HG03342 (cell line): ENCODE measurements around the gene NKX2-3.

Experiments
- ATAC-seq: cut with Tn5 transposase; IDR thresholded peaks from one replicate; pipeline ENCODE4 v1.9.1; 2021; ENCODE audit warnings: mild to moderate bottlenecking, moderate library complexity; ENCODE audit not compliant: unreplicated experiment

The NKX2-3 gene

GRCh38 chr10:99532687-99533495 lies at the start of gene NKX2-3:
TSS of gene NKX2-3 (plus strand) at chr10:99532942. CDS start at chr10:99533132, 190 bp downstream.
- no peak for ATAC-seq

DNA sequence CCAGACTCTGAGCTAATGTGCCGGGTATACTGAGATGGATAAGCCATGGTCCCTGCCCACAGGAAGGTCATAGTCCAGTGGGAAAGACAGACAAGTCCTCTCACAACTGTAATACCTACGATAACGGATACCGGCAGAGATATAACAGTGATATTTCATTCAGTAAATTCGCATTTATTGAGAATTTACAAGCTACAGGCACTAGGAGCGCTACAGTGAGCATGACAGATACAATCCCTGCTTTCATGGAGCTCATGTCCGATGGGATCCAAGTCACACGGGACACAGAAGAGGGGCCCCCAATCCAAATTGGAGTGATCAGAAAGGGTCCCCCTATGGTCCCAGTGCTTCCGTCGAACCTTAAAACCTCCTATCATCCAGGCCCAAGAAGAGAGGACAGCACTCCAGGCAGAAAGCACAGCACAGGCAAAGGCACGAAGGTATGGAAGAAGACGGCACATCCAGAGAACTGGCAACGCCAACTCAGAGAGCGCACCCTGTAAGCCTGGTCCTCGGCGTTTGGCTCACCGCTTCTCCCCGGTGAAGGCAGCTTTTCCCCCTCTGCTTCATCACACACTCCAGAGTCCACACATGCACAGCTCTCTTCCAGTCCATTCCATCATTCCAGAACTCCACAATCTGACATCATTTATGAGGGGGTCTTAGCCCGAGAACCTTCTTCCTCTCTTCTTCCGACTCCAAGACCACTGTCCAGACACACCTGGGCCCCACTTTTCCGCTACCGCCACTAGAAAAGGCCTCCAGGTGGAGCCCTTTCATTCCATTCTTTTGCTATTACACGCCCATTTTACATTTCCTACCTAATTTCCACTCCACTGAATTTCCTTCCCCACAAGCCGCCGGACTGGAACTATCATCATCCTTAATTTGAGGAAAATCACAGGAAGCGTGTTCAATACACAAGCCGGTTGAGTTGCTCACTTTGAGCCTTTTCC lies 47.8 kb upstream of the NKX2-3 start:
- no peak for ATAC-seq

DNA sequence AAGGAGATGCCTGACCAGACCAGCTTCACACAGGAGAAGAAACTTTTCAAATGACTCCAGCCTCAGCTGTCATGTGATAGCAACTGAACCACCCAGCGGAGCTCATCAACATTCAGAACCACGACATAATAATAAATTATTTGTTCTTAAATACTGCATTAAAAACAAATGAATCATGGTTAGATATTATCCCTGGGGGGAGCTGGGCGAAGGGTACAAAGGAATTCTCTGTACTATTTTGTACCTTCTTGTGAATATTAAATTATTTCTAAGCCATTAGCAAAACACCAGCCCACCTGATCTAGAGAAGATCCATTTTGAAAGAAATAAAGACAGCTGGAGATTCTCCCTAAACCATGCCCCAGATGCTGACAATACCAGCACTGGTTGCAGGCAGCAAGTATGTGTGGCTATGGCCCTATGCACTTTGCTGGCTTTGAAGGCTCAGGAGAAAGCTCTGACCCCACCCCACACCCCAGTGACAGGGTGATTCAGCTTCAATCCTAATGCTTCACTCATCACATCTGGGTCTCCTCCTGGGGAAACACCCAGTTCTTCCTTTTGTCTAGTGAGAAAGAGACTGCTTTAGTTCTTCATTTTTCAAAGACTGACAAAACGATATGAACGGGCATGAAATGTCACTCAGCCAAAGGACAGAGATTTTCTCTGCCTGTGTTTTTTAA lies 45.5 kb upstream of the NKX2-3 start:
- no peak for ATAC-seq

- no peak for ATAC-seq
Measured at GRCh38 chr10:99489271-99489670, 43.5 kb upstream of the NKX2-3 start.

DNA sequence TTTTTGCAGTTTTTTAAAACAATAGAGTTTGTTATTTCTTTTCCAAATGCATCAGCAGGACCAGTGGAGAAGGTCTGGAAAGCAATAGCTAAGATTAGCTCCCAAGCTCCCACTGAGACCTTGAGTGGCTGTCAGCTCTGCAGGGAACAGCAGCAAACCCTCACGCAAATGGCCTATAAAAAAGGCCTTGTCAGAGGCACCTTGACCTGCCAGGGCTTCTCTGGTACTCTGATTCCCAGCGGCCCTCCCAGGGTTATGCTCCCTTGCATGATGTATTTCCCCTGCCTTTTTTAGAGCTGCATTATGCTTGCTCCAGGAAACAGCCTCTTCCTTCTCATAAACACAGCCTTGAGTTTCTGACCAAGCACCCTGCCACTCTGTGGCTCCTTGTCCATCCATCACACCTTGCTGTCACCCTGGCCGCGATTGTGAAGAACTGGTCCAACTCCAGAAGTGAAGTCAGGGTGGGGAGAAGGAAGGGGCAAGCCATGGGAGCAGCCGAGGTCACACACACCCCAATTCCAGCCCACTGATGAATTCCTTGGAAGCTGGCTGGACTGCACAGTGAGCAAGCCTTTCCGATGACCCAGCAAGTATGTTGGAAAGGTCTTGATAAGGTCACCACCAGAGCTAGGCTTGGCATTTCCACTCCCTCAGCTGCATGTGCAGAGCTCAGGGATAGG lies 35.3 kb upstream of the NKX2-3 start:
- no peak for ATAC-seq

DNA sequence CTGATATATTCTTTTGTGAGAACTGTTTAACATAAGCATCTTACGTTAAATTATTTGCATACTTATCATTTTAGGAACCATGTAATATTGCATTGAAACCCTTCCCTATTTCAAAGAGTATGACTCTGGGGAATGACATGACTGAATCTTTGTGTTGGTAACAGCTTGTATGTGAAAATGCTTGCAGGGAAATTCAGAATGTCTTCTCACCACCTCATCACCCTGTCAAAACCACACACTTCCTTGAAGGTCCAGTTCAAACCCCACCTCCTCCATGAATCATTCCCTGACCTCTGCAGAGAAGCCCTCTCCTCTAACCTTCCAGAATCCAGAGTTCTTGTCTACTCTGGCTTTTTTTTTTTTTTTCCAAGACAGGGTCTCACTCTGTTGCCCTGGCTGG lies 26.3 kb upstream of the NKX2-3 start:
- ATAC-seq = no peak

GRCh38 chr10:99507265-99507664 lies 25.5 kb upstream of the NKX2-3 start:
- no peak for ATAC-seq

DNA sequence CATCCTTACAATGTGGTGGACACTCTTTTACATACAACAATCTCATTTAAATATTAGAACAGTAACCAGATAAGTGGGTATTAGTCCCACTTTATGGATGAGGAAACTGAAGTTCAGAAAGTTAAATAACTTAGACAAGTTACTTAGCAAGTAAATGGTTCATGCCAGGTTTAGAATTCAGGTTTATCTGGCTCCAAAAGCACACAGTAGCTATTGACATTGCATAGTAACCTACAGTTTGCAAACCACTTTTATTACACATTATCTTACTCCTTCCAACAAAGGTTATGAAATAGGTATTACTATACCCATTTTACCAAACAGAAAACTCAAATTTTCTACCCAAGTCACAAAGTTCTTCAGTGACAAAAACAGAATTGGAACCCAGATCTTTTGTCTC lies 19.7 kb upstream of the NKX2-3 start:
- ATAC-seq = no peak

DNA sequence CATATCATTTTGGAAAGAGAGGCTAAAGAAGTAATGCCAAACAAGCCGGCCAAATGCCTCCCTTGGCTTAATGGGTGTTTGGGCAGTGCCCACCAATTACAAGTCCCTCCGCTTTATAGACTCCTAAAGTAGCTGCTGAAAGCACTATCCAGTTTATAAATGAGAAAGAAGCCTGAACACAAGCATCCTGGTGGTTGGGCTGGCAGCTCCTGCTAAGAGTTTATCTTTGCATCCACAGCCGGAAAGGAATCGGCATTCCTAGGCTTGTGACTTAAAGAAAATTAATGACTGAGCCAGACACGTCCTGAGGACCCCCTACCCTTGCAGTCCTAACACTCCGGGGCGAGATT lies 13.1 kb upstream of the NKX2-3 start:
- no peak for ATAC-seq

GRCh38 chr10:99520040-99520846 lies 12.5 kb upstream of the NKX2-3 start:
- no peak for ATAC-seq

- ATAC-seq = no peak
Measured at GRCh38 chr10:99520847-99521764, 11.6 kb upstream of the NKX2-3 start.

DNA sequence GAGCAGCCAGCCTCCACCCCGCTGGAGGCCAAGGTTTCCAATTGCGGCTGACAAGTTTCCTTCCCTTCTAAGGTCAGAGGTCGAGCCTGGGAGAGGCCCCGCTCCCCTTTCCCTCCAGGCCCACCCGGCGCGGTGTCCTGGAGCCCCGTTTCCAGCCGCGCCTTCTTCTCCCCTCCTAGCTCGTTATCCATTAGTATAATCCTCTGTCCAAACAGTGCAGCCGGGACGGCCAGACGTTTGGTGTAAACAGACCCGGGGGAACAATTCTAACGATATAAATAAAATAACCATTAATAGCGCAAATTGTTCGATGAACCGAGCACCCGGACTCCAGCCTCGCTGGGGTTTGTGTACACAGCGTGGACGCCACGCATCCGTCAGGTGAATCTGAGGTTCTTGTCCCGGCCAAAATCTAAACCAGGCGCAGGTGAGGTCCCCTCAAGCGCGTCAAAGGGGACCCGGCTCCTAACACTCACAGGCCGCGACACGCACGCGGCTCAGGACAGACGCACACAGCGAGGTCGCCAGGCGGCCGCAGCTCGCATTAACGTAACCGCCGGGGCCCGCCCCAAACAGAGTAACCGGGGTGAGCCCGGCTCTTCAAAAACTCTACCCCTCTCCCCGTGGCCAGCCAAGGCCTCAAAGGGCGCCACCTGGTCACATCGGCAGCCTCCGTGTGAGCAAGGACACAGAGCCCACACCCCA lies 10.8 kb upstream of the NKX2-3 start:
- no peak for ATAC-seq

- no peak for ATAC-seq
Measured at GRCh38 chr10:99522470-99523250, 10.1 kb upstream of the NKX2-3 start.

DNA sequence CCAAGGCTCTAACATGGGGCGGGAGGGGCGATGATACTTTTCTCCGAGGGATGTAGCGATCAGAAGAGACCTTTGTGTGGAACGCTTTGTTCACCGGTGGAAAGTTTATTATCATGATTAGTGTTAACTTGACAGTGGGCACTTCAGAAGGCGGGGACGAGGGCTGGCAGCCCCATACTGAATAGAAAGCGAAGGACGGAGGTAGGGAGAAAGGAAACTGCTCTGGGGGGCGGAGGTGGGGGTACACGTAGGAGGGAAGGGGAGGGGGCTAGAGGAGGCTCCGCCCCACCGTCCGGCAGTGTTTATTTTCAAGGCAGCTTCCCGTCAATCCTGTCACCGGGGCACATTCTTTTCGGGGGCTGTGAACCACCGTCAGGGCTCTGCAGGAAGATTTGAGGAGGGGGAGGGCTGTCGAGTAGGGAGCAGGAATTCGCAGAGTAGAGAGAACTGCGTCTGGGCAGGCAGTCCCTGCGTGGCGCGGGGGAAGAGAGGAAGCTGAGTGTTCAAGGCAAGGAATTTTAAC lies 9.4 kb upstream of the NKX2-3 start:
- ATAC-seq = no peak

DNA sequence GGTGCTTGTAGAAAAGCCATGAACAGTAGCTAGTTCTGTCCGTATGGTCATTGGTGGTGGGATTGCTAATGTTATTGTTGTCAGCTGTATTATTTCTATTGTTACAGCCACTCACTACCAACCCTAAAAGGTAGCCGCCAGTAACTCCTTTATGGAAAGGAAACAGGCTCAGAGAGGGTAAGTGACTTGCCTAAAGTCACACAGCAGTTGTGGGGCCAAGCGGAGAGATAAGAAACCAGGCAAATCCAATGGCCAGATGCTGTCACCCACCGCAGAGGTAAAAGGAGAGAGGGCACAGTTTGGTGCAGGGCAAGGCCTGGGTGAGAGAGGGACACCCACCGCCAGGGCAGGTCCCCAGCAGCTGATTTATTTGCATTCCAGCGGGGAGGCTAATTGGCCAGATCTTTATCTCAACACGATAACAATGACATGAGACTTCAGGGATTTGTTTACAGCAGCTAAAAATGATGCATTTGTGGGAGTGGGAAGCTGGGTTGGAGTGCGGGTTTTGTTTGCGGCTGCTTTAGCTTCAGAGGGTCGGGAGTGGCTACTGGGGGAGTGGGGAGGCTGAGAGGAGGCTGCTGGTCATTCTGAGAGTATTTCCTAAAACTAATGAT lies 8.6 kb upstream of the NKX2-3 start:
- no peak for ATAC-seq

DNA sequence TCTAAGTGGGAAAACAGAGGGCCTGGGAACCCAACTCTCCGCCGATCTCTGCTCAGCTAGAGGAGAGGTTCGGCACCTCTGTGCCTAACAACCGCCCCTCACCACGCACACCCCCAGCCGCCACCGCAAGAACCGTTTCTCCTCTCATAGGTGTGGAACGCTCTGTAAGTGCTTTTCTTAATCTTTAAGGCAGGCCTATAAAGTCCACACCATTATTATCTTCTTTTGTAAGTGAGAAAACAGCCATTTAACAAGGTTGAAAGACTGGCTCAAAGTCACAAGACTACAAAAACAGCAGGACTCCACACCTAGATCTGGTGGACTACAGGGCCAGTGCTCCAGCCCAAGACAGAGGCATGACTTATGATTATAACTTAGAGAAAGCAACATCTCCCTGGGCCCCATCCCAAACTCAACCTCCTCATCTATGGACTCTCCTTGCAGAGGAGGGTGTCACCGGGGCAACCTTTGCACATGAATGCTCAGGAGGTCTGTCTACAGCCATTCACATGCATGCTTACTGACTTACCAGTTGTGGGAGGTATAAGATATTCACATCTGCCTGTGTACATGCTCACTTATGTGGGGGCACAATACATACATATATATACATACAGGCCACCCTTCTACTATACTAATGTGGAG lies 7.9 kb upstream of the NKX2-3 start:
- no peak for ATAC-seq
